GM12872 (cell line): Measurements from ENCODE around the gene RIIAD1.

Experiments used
- CTCF ChIP-seq: IDR thresholded peaks from 3 replicates; pipeline ENCODE4 v1.5.1; 2011; ENCODE audit warnings: low read depth, mild to moderate bottlenecking, low read length, moderate library complexity; ENCODE audit not compliant: insufficient read depth

Gene RIIAD1

GRCh38 chr1:151718666-151719065 is 2.7 kb upstream of the RIIAD1 start:
- TF ChIP-seq CTCF, result no peak

GRCh38 chr1:151720125-151720524 is 1.2 kb upstream of the RIIAD1 start:
- TF ChIP-seq CTCF, result no peak

GRCh38 chr1:151720554-151720953 is 768 bp upstream of the RIIAD1 start:
- no peak for TF ChIP-seq CTCF

- no peak for TF ChIP-seq CTCF
Measured at GRCh38 chr1:151721788-151722510, 627 bp downstream of the RIIAD1 start.

DNA sequence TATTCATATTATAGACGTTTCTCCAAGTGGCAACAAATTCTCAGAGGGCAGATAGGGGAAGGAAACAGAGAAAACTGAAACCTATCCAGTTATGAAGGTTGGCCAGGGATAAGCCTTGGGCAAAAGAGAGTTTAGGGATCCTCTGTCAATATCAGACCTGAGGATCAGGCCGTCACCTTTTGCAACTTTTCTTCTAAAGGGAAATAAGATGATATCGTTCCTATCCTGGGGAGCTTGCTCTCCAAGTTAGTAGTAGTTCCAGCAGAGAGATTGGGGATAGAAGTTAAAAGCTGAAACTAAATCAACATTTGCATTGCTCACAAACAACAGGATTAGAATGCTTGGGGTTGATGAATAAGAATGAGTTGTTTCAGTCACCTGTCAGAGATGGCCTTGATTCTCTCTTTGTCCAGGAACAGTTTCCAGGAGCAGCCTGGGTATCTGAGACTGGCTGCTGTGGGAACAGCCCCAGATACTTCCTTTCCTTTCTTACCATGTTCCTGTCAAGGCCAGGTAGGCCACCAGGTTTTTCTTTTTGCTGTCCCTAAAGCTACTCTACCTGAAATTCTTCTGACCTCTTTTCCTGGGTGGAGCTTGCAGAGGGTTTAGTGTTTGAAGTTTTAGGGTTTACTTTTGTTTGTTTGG is 2.5 kb downstream of the RIIAD1 start:
- TF ChIP-seq CTCF, result no peak

DNA sequence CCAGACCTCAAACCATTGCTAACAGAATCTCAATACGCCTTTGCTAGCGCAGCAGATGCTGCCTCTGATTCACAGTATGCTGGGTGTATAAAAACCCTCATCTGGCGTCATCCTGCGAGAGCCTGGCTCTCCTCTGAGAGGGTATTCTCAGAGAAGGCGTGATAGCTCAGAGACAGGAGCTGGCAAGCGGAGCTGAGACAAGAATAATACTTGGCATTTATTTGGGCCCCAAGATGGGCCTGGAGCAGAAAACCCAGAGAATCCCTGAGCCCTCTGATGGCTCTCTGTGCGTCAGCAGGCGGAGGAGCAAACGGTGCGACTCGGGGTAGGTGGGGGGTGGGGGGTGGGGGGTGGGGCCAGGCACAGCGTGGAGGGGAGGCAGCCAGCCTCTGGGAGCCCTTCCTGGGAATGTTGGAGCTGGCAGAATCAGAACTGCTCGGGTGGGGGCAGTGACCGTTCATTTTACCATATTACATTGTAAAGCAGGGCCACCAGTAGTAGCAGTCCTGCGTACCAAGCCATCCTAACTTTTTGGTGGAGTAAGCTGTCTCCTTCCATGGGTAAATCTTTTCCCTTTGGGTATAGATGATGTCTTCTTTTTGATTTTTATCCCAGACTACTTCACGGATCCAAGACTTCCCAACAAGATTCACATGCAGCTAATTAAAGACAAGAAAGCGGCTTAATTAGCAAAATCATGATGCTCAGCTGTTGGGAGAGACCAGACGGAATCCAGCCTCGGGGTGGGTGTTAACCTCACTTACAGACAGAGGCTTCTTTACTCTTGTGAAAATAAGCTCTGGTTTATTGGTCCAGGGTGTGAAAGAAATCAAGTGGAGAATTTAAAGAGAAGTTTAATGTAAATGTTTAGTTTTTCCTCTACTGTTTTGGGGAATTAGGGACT is 7.1 kb downstream of the RIIAD1 start:
- TF ChIP-seq CTCF, result no peak
